Neural progenitor cell (in vitro differentiated cells): ENCODE data around the gene SMARCB1. TPM values are rescaled to one million over a fixed set of nuclear protein-coding genes. Genes with fewer than 3 reads are reported as not detected.

Experiments used
- DNase-seq: peaks from one replicate; pipeline ENCODE4 v3.0.0-alpha.2; 2016; ENCODE audit warnings: low spot score
- H2AFZ ChIP-seq: fragments of 200-600 bp; sonication (generic); replicated peaks from 2 replicates; pipeline ENCODE4 v1.6.1; 2016; ENCODE audit warnings: antibody characterized with exemption
- H3F3A ChIP-seq: fragments of 200-600 bp; sonication (generic); 2 replicates; pipeline ENCODE4 v1.6.1; 2016; ENCODE audit warnings: antibody characterized with exemption, low read depth
- H3K27ac ChIP-seq: fragments of 200-600 bp; sonication (generic); 2 replicates; pipeline ENCODE4 v1.5.1; 2016; ENCODE audit warnings: mild to moderate bottlenecking
- H3K27me3 ChIP-seq: fragments of 200-600 bp; sonication (generic); 2 replicates; pipeline ENCODE4 v1.6.1; 2016; ENCODE audit warnings: mild to moderate bottlenecking, moderate library complexity
- H3K36me3 ChIP-seq: fragments of 200-600 bp; sonication (generic); 2 replicates; pipeline ENCODE4 v1.5.1; 2016
- H3K4me1 ChIP-seq: fragments of 200-600 bp; sonication (generic); 2 replicates; pipeline ENCODE4 v1.6.1; 2016; ENCODE audit warnings: mixed run types
- H3K4me2 ChIP-seq: fragments of 200-600 bp; sonication (generic); 2 replicates; pipeline ENCODE4 v1.6.1; 2016
- H3K4me3 ChIP-seq: fragments of 200-600 bp; sonication (generic); 2 replicates; pipeline ENCODE4 v1.5.1; 2016
- H3K79me2 ChIP-seq: fragments of 200-600 bp; sonication (generic); 2 replicates; pipeline ENCODE4 v1.6.1; 2016; ENCODE audit warnings: low read depth
- H3K9ac ChIP-seq: fragments of 200-600 bp; sonication (generic); 2 replicates; pipeline ENCODE4 v1.6.1; 2016
- H3K9me3 ChIP-seq: fragments of 200-600 bp; sonication (generic); 2 replicates; pipeline ENCODE4 v1.5.1; 2016; ENCODE audit warnings: low read depth
- H4K20me1 ChIP-seq: fragments of 200-600 bp; sonication (generic); 2 replicates; pipeline ENCODE4 v1.6.1; 2016; ENCODE audit warnings: low read depth
- H3K27ac Mint-ChIP-seq: 3 replicates; pipeline ENCODE4 v1.8.0; 2021; ENCODE audit warnings: mixed read lengths
- H3K27me3 Mint-ChIP-seq: 2 replicates; pipeline ENCODE4 v1.8.0; 2022; ENCODE audit warnings: low read depth, mild to moderate bottlenecking, inconsistent platforms, moderate library complexity, mixed read lengths; ENCODE audit not compliant: insufficient read depth
- H3K36me3 Mint-ChIP-seq: 3 replicates; pipeline ENCODE4 v1.8.0; 2021; ENCODE audit warnings: mixed read lengths
- H3K4me1 Mint-ChIP-seq: 3 replicates; pipeline ENCODE4 v1.8.0; 2021; ENCODE audit warnings: mixed read lengths
- H3K4me3 Mint-ChIP-seq: 3 replicates; pipeline ENCODE4 v1.8.0; 2021; ENCODE audit warnings: mild to moderate bottlenecking, moderate library complexity, mixed read lengths
- H3K9me3 Mint-ChIP-seq: 3 replicates; pipeline ENCODE4 v1.8.0; 2020; ENCODE audit warnings: mixed read lengths
- EZH2 ChIP-seq: fragments of 200-600 bp; sonication (generic); IDR thresholded peaks from 2 replicates; pipeline ENCODE4 v1.6.1; 2017; ENCODE audit warnings: antibody characterized with exemption, mild to moderate bottlenecking, moderate library complexity
- EZH2phosphoT487 ChIP-seq: fragments of 200-600 bp; sonication (generic); IDR thresholded peaks from 2 replicates; pipeline ENCODE4 v1.6.1; 2017; ENCODE audit warnings: antibody characterized with exemption
- total RNA-seq: library from RNA; depleted of rRNA; stranded (reverse); fragments of >200 nt; gene quantifications from 2 replicates; pipeline ENCODE4 v1.2.3, GENCODE V29; 2015; ENCODE audit warnings: low replicate concordance
- TF ChIP-seq, protein P1 (sequence below): fragments of 200-600 bp; sonication (generic); IDR thresholded peaks from 2 replicates; pipeline ENCODE4 v1.5.1; 2017; ENCODE audit warnings: antibody characterized with exemption, mild to moderate bottlenecking

Gene SMARCB1
- total RNA-seq, 1 donor from 2014 or later, result 151 TPM

DNA sequence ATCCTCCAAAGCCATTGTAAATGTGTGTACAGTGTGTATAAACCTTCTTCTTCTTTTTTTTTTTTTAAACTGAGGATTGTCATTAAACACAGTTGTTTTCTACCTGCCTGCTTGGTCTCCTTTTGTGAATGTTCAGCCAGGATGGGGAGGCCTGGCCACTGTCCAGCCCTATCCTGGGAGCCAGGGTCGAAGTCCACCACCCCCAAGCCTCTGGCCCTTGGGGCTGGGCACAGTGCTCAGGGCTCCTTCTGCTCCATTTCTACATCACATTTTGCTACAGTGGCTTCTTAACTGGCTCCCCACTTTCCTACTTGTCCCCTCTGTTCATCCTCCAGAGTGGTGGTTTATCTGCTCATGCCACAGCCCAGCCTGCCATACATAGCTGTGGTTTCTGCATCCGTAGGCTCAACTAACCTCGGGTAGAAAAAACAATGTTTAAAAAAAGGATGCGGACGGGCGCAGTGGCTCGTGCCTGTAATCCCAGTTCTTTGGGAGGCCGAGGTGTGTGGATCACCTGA, 2.5 kb upstream of the SMARCB1 start:
- Histone ChIP-seq H3K27me3 (no peaks in the 10 kb centered on the region), H3K4me2 (no peak overlapping the region), H4K20me1 (peaks cover 20% of the 10 kb centered on the region), H3K36me3 (no peaks in the 10 kb centered on the region), H3K9me3 (no peaks in the 10 kb centered on the region), H3K27ac (no peak overlapping the region), H2AFZ (no peak overlapping the region), H3K4me3 (no peak overlapping the region), H3F3A (peaks cover 16% of the 10 kb centered on the region), H3K4me1 (peaks cover 21% of the 10 kb centered on the region), H3K79me2 (peaks cover 20% of the 10 kb centered on the region), H3K9ac (no peak overlapping the region)
- TF ChIP-seq, protein P1, sequence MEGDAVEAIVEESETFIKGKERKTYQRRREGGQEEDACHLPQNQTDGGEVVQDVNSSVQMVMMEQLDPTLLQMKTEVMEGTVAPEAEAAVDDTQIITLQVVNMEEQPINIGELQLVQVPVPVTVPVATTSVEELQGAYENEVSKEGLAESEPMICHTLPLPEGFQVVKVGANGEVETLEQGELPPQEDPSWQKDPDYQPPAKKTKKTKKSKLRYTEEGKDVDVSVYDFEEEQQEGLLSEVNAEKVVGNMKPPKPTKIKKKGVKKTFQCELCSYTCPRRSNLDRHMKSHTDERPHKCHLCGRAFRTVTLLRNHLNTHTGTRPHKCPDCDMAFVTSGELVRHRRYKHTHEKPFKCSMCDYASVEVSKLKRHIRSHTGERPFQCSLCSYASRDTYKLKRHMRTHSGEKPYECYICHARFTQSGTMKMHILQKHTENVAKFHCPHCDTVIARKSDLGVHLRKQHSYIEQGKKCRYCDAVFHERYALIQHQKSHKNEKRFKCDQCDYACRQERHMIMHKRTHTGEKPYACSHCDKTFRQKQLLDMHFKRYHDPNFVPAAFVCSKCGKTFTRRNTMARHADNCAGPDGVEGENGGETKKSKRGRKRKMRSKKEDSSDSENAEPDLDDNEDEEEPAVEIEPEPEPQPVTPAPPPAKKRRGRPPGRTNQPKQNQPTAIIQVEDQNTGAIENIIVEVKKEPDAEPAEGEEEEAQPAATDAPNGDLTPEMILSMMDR, result no peak
- TF ChIP-seq EZH2 (no peak), EZH2phosphoT487 (no peak)
- Mint-ChIP-seq H3K4me1 (peaks cover 26% of the 10 kb centered on the region), H3K27me3 (peaks cover 4% of the 10 kb centered on the region), H3K27ac (no peak overlapping the region), H3K4me3 (no peak overlapping the region), H3K9me3 (no peaks in the 10 kb centered on the region), H3K36me3 (peaks cover under 1% of the 10 kb centered on the region)
- no peak for DNase-seq

GRCh38 chr22:23786261-23786710, 480 bp upstream of the SMARCB1 start:
- Histone ChIP-seq H3F3A (peaks cover 16% of the 10 kb centered on the region), H3K79me2 (peaks cover 40% of the 10 kb centered on the region), H3K4me1 (peaks cover 24% of the 10 kb centered on the region), H3K9ac (no peak overlapping the region), H3K27me3 (no peaks in the 10 kb centered on the region), H3K27ac (peak overlapping the region; percentile 97), H3K4me2 (peak overlapping the region; percentile 91), H3K9me3 (no peaks in the 10 kb centered on the region), H3K36me3 (no peaks in the 10 kb centered on the region), H4K20me1 (peaks cover 40% of the 10 kb centered on the region), H2AFZ (peak overlapping the region; percentile 77), H3K4me3 (peak overlapping the region; percentile 78)
- Mint-ChIP-seq H3K4me3 (peak overlapping the region; percentile 93), H3K4me1 (peaks cover 31% of the 10 kb centered on the region), H3K27me3 (peaks cover 1% of the 10 kb centered on the region), H3K36me3 (peaks cover 7% of the 10 kb centered on the region), H3K27ac (peak overlapping the region; percentile 99), H3K9me3 (no peaks in the 10 kb centered on the region)
- DNase-seq, result no peak
- TF ChIP-seq, protein P1, result no peak
- TF ChIP-seq EZH2phosphoT487, result no peak
- TF ChIP-seq EZH2, result no peak

DNA sequence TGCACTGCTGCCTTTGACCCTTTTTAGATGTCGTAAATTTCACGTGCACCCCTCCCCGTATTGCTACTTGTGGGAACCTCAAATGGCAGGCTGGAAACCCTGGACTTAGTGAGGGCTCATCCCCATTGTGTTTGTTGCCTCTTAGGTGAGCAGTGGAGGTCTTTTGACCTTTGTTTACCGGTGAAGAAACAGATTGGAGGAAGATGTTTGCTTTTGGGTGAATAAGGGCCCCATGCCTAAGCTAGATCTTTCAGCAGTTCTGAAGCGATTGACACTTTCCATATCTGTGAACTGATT, 782 bp downstream of the SMARCB1 start:
- no peaks in the 10 kb centered on the region for H3K27me3 ChIP-seq
- peaks cover 16% of the 10 kb centered on the region for H3F3A ChIP-seq
- H3K4me3 ChIP-seq, result peak overlapping the region; percentile 78
- H3K9me3 ChIP-seq, result no peaks in the 10 kb centered on the region
- Mint-ChIP-seq H3K27me3 (no peaks in the 10 kb centered on the region), H3K36me3 (peaks cover 9% of the 10 kb centered on the region), H3K9me3 (no peaks in the 10 kb centered on the region), H3K4me3 (peak overlapping the region; percentile 93), H3K27ac (peak overlapping the region; percentile 92), H3K4me1 (peaks cover 27% of the 10 kb centered on the region)
- TF ChIP-seq EZH2phosphoT487 (no peak), EZH2 (no peak)
- TF ChIP-seq, protein P1, result no peak
- DNase-seq, result no peak
- H2AFZ ChIP-seq, result no peak overlapping the region
- no peak overlapping the region for H3K27ac ChIP-seq
- H3K4me2 ChIP-seq, result peak overlapping the region; percentile 91
- peaks cover 53% of the 10 kb centered on the region for H3K79me2 ChIP-seq
- peaks cover 24% of the 10 kb centered on the region for H3K4me1 ChIP-seq
- H4K20me1 ChIP-seq, result peaks cover 52% of the 10 kb centered on the region
- peak overlapping the region; percentile 55 for H3K9ac ChIP-seq
- no peaks in the 10 kb centered on the region for H3K36me3 ChIP-seq
